ENCODE results near the gene TP63. TPM values are rescaled to one million over a fixed set of nuclear protein-coding genes. Genes with fewer than 3 reads are reported as not detected.

TP63 gene
- polyA plus RNA-seq, 4 donors, result under 0.01 to 0.12 (median 0.03) TPM; not detected in 1

DNA sequence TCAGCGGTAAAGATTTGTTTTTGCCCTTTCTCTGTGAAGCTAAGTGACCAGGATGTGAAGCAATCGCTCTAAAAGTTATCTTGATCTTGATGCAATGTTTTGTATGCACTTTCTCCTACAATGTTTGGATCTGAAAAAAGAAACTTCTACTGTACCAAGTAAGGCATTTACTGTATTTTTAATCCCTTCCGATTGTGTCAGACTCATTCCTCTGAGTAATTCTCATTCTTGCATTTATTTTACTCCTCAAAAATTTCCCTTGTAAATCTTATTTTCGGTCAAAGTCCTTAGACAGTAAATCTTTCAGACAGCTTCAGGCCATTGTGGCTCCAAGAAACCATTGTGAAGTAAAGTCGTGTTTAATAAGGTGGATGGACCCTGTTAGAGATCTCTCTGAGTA, 141.9 kb downstream of the TP63 start:
- Histone ChIP-seq H3K27ac (ENCODE audit: low read depth in 1 of 3, low read length in 2 of 3) (no peak overlapping the region), H3K9me3 (ENCODE audit: control insufficient read depth in 2 of 2, insufficient read depth in 1 of 2, low read depth in 1 of 2, low read length in 1 of 2) (no peaks in the 10 kb centered on the region), H3K4me3 (ENCODE audit: low read depth in 1 of 3, low read length in 3 of 3) (no peak overlapping the region), H3K4me1 (ENCODE audit: control insufficient read depth in 3 of 3, insufficient read depth in 2 of 3, low read depth in 1 of 3, low read length in 2 of 3) (peaks cover 0 to 4% (median 0%) of the 10 kb centered on the region in 3 donors), H3K27me3 (ENCODE audit: control insufficient read depth in 3 of 3, insufficient read depth in 3 of 3, low read length in 3 of 3) (no peaks in the 10 kb centered on the region), H3K36me3 (ENCODE audit: control insufficient read depth in 3 of 3, insufficient read depth in 2 of 3, low read depth in 1 of 3, low read length in 3 of 3) (no peaks in the 10 kb centered on the region)
- 13 to 40% (median 31%) methylated on average over 5 of the region's 5 CpGs for WGBS, 3 donors
- FAIRE-seq, result no peak
- DNase-seq, result peak in 1 of 2 donors; percentile 41

DNA sequence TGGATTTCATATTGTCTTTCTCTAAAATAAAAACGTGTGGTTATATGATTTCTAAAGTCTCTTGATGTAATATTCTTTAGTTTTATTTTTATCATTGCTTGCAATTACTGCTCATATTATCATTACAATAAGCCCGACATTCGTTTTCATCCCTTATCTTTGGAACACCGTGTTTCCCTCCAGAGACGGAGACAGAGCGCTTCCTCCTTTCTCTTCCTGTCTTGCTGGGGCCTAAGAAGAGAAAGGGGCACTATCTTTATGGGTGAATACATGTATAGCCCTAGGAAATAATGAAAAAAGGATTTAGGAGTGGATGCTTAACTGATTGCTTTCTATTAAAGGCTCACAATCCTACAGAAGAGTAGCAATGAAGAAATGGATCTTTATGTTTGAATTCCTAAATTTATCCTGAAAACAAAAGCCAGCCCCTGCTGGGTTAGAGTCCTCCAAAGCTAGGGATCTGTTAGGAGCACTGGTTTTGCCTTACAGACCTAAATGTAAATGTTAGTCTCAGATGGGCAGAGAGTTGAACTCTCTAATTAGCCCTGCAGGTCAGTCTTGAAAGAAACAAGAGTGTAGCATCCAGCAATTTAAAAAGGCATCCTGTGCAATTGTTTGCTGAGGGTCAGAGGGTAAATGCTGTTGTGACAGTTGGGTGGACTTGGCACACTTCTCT, 145.1 kb downstream of the TP63 start:
- Histone ChIP-seq H3K27ac (ENCODE audit: low read depth in 1 of 3, low read length in 2 of 3) (no peak overlapping the region), H3K36me3 (ENCODE audit: control insufficient read depth in 3 of 3, insufficient read depth in 2 of 3, low read depth in 1 of 3, low read length in 3 of 3) (no peaks in the 10 kb centered on the region), H3K4me1 (ENCODE audit: control insufficient read depth in 3 of 3, insufficient read depth in 2 of 3, low read depth in 1 of 3, low read length in 2 of 3) (peaks cover 0 to 4% (median 0%) of the 10 kb centered on the region in 3 donors), H3K4me3 (ENCODE audit: low read depth in 1 of 3, low read length in 3 of 3) (no peak overlapping the region), H3K9me3 (ENCODE audit: control insufficient read depth in 2 of 2, insufficient read depth in 1 of 2, low read depth in 1 of 2, low read length in 1 of 2) (no peaks in the 10 kb centered on the region), H3K27me3 (ENCODE audit: control insufficient read depth in 3 of 3, insufficient read depth in 3 of 3, low read length in 3 of 3) (no peaks in the 10 kb centered on the region)
- no peak for DNase-seq
- 54 to 67% (median 57%) methylated on average over 6 of the region's 6 CpGs for WGBS, 3 donors
- FAIRE-seq, result no peak

DNA sequence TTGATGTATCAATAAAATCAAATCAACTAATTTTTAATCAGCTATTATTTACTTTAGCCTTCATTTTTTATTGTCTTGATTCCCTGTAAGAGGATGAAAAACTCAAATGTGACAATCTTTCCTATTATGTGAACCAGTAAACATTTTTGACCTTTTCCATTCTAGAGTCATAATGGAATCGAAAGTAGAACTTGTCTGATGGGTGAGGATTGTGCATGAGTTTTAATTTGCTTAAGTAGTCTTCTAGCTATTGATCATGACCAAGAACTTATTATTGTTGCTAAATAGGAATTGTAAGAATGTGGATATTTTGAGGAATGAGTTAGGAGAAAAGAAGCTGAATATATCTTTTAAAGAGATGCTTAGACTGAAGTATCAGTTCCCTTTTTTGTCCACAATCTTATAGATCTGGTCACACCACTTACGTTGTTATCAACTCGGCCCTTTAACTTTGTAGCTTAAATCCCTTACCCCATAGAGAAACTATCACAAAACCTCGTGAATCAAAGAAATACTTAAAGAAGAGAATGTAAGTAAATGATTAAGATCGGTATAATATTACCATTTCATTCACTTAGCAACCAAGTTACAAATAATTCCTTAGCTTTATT, 147.3 kb downstream of the TP63 start:
- Histone ChIP-seq H3K4me3 (ENCODE audit: low read depth in 1 of 3, low read length in 3 of 3) (no peak overlapping the region), H3K27me3 (ENCODE audit: control insufficient read depth in 3 of 3, insufficient read depth in 3 of 3, low read length in 3 of 3) (no peaks in the 10 kb centered on the region), H3K4me1 (ENCODE audit: control insufficient read depth in 3 of 3, insufficient read depth in 2 of 3, low read depth in 1 of 3, low read length in 2 of 3) (no peaks in the 10 kb centered on the region), H3K36me3 (ENCODE audit: control insufficient read depth in 3 of 3, insufficient read depth in 2 of 3, low read depth in 1 of 3, low read length in 3 of 3) (no peaks in the 10 kb centered on the region), H3K27ac (ENCODE audit: low read depth in 1 of 3, low read length in 2 of 3) (no peak overlapping the region), H3K9me3 (ENCODE audit: control insufficient read depth in 2 of 2, insufficient read depth in 1 of 2, low read depth in 1 of 2, low read length in 1 of 2) (no peaks in the 10 kb centered on the region)
- FAIRE-seq (no peak), DNase-seq (no peak)
- 87 to 91% (median 87%) methylated on average over 5 of the region's 5 CpGs for WGBS, 3 donors

DNA sequence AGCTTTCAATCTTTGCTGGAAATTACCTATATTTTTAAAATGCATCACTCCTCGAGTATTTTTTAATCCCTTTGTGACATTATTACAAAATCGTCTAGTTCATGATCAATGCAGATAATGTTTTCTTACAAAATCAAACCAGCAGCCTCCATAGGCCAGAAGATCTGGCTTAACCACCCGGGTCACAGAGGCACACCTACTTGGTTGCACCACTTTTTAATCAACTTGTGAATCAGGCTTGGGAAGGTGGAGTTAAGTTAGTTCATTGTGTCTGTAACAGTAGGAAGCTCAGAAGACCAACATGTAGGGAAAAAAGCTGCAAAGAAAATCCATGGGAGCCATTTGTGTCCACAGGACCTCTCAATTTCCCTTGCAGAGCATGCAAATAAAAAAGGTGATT, 148.0 kb downstream of the TP63 start:
- WGBS, 3 donors, result 75 to 87% (median 81%) methylated on average over 3 of the region's 3 CpGs
- Histone ChIP-seq H3K9me3 (ENCODE audit: control insufficient read depth in 2 of 2, insufficient read depth in 1 of 2, low read depth in 1 of 2, low read length in 1 of 2) (no peaks in the 10 kb centered on the region), H3K4me3 (ENCODE audit: low read depth in 1 of 3, low read length in 3 of 3) (no peak overlapping the region), H3K36me3 (ENCODE audit: control insufficient read depth in 3 of 3, insufficient read depth in 2 of 3, low read depth in 1 of 3, low read length in 3 of 3) (no peaks in the 10 kb centered on the region), H3K4me1 (ENCODE audit: control insufficient read depth in 3 of 3, insufficient read depth in 2 of 3, low read depth in 1 of 3, low read length in 2 of 3) (no peaks in the 10 kb centered on the region), H3K27ac (ENCODE audit: low read depth in 1 of 3, low read length in 2 of 3) (no peak overlapping the region), H3K27me3 (ENCODE audit: control insufficient read depth in 3 of 3, insufficient read depth in 3 of 3, low read length in 3 of 3) (no peaks in the 10 kb centered on the region)
- DNase-seq, result no peak
- FAIRE-seq, result no peak

DNA sequence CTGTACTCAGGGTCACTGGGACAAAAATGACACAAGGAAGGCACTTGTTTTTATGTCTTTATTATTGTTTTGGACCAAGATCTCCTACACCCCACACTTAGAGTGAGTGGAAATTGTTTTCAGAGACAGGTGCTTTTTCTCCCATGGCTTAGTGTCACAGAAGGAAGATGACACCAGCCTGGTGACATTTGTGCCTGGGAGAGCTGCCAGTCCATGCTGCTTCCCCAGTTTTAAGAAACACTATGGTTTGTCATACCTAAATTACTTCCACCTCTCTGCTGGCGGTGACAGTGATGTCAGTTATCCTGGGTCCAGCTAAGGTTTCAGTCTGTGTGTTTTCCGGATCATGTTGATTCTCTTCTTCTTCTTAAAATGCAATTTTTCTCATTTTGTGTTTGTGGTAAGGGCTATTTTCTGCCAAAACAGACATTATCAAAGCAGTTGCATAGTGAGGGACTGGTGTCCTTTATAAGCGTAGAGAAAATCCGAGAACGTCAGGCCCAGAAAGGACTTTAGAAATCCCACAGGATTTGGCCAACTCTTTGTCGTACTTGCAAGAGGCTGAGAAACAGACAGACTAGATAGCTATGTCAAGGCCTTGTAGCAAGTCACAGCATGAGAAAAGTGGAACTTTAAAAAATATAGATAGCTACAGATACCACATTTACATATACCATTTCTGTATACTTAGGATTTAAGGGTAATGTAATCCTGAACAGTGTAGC, 149.5 kb downstream of the TP63 start:
- no peak for DNase-seq
- no peaks in the 10 kb centered on the region for H3K36me3 ChIP-seq (ENCODE audit: control insufficient read depth in 3 of 3, insufficient read depth in 2 of 3, low read depth in 1 of 3, low read length in 3 of 3)
- WGBS, 3 donors, result 92 to 96% (median 93%) methylated on average over 6 of the region's 6 CpGs
- no peak overlapping the region for H3K4me3 ChIP-seq (ENCODE audit: low read depth in 1 of 3, low read length in 3 of 3)
- H3K27me3 ChIP-seq (ENCODE audit: control insufficient read depth in 3 of 3, insufficient read depth in 3 of 3, low read length in 3 of 3), result no peaks in the 10 kb centered on the region
- no peaks in the 10 kb centered on the region for H3K9me3 ChIP-seq (ENCODE audit: control insufficient read depth in 2 of 2, insufficient read depth in 1 of 2, low read depth in 1 of 2, low read length in 1 of 2)
- H3K27ac ChIP-seq (ENCODE audit: low read depth in 1 of 3, low read length in 2 of 3), result no peak overlapping the region
- FAIRE-seq, result no peak
- H3K4me1 ChIP-seq (ENCODE audit: control insufficient read depth in 3 of 3, insufficient read depth in 2 of 3, low read depth in 1 of 3, low read length in 2 of 3), result no peaks in the 10 kb centered on the region

DNA sequence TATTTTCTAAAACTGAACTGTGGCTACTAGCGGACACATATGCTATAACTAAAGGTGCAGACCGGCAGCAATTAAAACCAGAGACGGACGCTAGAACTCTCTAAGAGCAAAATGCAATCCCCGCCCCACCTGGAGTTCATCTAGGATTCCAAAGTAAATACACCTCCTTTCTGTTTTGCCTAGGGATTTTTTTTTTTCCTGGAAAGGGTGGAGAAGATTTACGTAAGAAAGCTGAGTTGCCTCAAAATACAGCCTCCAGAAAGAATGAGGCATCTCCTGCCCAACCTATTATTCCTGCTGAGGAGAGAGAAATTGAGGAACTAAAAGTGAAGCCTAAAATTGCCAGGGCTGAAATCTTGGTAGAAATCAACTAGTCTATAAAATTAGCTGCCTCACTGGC, 150.2 kb downstream of the TP63 start:
- WGBS, 3 donors, result 51 to 76% (median 69%) methylated on average over 6 of the region's 6 CpGs
- FAIRE-seq, result no peak
- Histone ChIP-seq H3K4me1 (ENCODE audit: control insufficient read depth in 3 of 3, insufficient read depth in 2 of 3, low read depth in 1 of 3, low read length in 2 of 3) (no peaks in the 10 kb centered on the region), H3K4me3 (ENCODE audit: low read depth in 1 of 3, low read length in 3 of 3) (no peak overlapping the region), H3K9me3 (ENCODE audit: control insufficient read depth in 2 of 2, insufficient read depth in 1 of 2, low read depth in 1 of 2, low read length in 1 of 2) (no peaks in the 10 kb centered on the region), H3K27ac (ENCODE audit: low read depth in 1 of 3, low read length in 2 of 3) (no peak overlapping the region), H3K36me3 (ENCODE audit: control insufficient read depth in 3 of 3, insufficient read depth in 2 of 3, low read depth in 1 of 3, low read length in 3 of 3) (no peaks in the 10 kb centered on the region), H3K27me3 (ENCODE audit: control insufficient read depth in 3 of 3, insufficient read depth in 3 of 3, low read length in 3 of 3) (no peaks in the 10 kb centered on the region)
- no peak for DNase-seq

DNA sequence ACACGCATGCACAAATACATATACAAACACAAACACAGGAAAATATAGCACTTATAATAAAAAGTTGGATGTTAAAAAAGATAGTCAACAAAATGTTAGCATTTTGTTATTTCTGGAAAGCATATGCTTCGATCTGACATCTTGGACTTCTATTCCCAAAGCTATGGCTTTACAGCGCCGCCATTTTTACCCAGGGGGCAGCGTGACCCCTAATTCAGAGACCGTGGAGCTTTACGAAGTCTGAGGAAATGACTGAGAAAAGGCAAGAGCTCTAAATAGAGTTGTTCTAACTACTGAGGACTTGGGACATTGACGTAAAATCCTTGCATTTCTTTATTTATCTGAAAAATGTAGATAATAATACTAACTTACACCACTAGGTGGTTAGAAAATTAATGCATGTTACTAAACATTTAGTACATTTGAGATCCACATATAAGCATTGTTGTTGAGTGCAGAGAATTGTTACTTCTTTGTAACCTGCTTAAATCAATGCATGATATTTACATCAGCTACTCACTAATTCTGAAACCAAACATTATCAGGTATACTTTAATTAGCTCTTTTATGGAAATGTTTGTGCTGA, 155.4 kb downstream of the TP63 start:
- 91 to 94% (median 93%) methylated on average over 8 of the region's 8 CpGs for WGBS, 3 donors
- no peaks in the 10 kb centered on the region for H3K4me1 ChIP-seq (ENCODE audit: control insufficient read depth in 3 of 3, insufficient read depth in 2 of 3, low read depth in 1 of 3, low read length in 2 of 3)
- no peaks in the 10 kb centered on the region for H3K27me3 ChIP-seq (ENCODE audit: control insufficient read depth in 3 of 3, insufficient read depth in 3 of 3, low read length in 3 of 3)
- no peaks in the 10 kb centered on the region for H3K9me3 ChIP-seq (ENCODE audit: control insufficient read depth in 2 of 2, insufficient read depth in 1 of 2, low read depth in 1 of 2, low read length in 1 of 2)
- H3K27ac ChIP-seq (ENCODE audit: low read depth in 1 of 3, low read length in 2 of 3), result no peak overlapping the region
- no peak for DNase-seq
- H3K4me3 ChIP-seq (ENCODE audit: low read depth in 1 of 3, low read length in 3 of 3), result no peak overlapping the region
- H3K36me3 ChIP-seq (ENCODE audit: control insufficient read depth in 3 of 3, insufficient read depth in 2 of 3, low read depth in 1 of 3, low read length in 3 of 3), result no peaks in the 10 kb centered on the region
- FAIRE-seq, result no peak

DNA sequence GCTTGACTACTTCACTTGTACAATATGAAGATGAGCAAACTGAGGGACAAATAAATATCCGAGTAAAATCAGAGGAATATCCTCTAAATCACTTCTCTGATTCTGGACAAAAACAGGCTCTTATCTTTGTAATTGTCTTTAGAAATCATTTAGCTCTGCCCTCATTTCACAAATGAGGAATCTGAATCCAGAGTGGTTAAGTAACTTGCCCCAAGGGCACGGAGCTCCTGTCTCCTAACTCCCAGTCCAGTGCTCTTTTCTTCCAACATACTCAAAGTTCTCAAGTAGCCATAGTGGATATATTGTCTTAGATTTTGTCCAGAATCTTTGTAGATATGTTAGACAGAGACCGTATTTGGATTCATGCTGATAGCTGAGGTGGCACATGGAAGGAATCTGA, 156.0 kb downstream of the TP63 start:
- Histone ChIP-seq H3K4me3 (ENCODE audit: low read depth in 1 of 3, low read length in 3 of 3) (no peak overlapping the region), H3K27ac (ENCODE audit: low read depth in 1 of 3, low read length in 2 of 3) (no peak overlapping the region), H3K4me1 (ENCODE audit: control insufficient read depth in 3 of 3, insufficient read depth in 2 of 3, low read depth in 1 of 3, low read length in 2 of 3) (no peaks in the 10 kb centered on the region), H3K36me3 (ENCODE audit: control insufficient read depth in 3 of 3, insufficient read depth in 2 of 3, low read depth in 1 of 3, low read length in 3 of 3) (no peaks in the 10 kb centered on the region), H3K9me3 (ENCODE audit: control insufficient read depth in 2 of 2, insufficient read depth in 1 of 2, low read depth in 1 of 2, low read length in 1 of 2) (no peaks in the 10 kb centered on the region), H3K27me3 (ENCODE audit: control insufficient read depth in 3 of 3, insufficient read depth in 3 of 3, low read length in 3 of 3) (no peaks in the 10 kb centered on the region)
- WGBS, 3 donors, result 85 to 92% (median 88%) methylated on average over 3 of the region's 3 CpGs
- FAIRE-seq (no peak), DNase-seq (no peak)
